HG03159 (cell line): ENCODE results near the gene KCNMA1.
"Not testable (repeated sequence)": the region's sequence is repeated elsewhere in the genome, so short reads cannot be mapped to it uniquely, and the experiment has no call there.

Experiments used
- ATAC-seq: cut with Tn5 transposase; IDR thresholded peaks from one replicate; pipeline ENCODE4 v1.9.1; 2021; ENCODE audit warnings: mild to moderate bottlenecking, moderate library complexity; ENCODE audit not compliant: unreplicated experiment

KCNMA1 gene

GRCh38 chr10:77588886-77589285 is 48.7 kb downstream of the KCNMA1 start:
- ATAC-seq = no peak

GRCh38 chr10:77587416-77587790 is 50.2 kb downstream of the KCNMA1 start:
- ATAC-seq = no peak

- no peak for ATAC-seq
Measured at GRCh38 chr10:77586719-77587415, 50.7 kb downstream of the KCNMA1 start.

GRCh38 chr10:77584938-77585337 is 52.7 kb downstream of the KCNMA1 start:
- ATAC-seq = no peak

GRCh38 chr10:77583527-77583926 is 54.1 kb downstream of the KCNMA1 start:
- ATAC-seq = no peak

- no peak for ATAC-seq
Measured at GRCh38 chr10:77582710-77583115, 54.9 kb downstream of the KCNMA1 start.

- no peak for ATAC-seq
Measured at GRCh38 chr10:77581738-77582137, 55.9 kb downstream of the KCNMA1 start.

- no peak for ATAC-seq
Measured at GRCh38 chr10:77580482-77580881, 57.1 kb downstream of the KCNMA1 start.

- no peak for ATAC-seq
Measured at GRCh38 chr10:77578583-77579227, 58.9 kb downstream of the KCNMA1 start.

GRCh38 chr10:77577666-77578229 is 59.9 kb downstream of the KCNMA1 start:
- no peak for ATAC-seq

GRCh38 chr10:77576444-77577032 is 61.1 kb downstream of the KCNMA1 start:
- no peak for ATAC-seq

- ATAC-seq = no peak
Measured at GRCh38 chr10:77576007-77576367, 61.6 kb downstream of the KCNMA1 start.

- ATAC-seq = no peak
Measured at GRCh38 chr10:77575271-77576006, 62.2 kb downstream of the KCNMA1 start.

GRCh38 chr10:77574438-77574837 is 63.2 kb downstream of the KCNMA1 start:
- no peak for ATAC-seq

- not testable (repeated sequence) for ATAC-seq
Measured at GRCh38 chr10:77572520-77572919, 65.1 kb downstream of the KCNMA1 start.

GRCh38 chr10:77571490-77571889 is 66.1 kb downstream of the KCNMA1 start:
- no peak for ATAC-seq

GRCh38 chr10:77566914-77567566 is 70.6 kb downstream of the KCNMA1 start:
- no peak for ATAC-seq

- no peak for ATAC-seq
Measured at GRCh38 chr10:77566236-77566635, 71.4 kb downstream of the KCNMA1 start.

- no peak for ATAC-seq
Measured at GRCh38 chr10:77565590-77566023, 72.0 kb downstream of the KCNMA1 start.

GRCh38 chr10:77564731-77565589 is 72.6 kb downstream of the KCNMA1 start:
- ATAC-seq = no peak
